Trophoblast cell (in vitro differentiated cells and primary cell): ENCODE measurements around the gene RTBDN.

ENCODE experiments used
- DNase-seq, 2 donors: peaks; one replicate each; pipeline ENCODE4 v3.0.0-alpha.2; 2016
- H2AFZ ChIP-seq: 2 replicates; pipeline ENCODE4 v1.6.1; 2013; ENCODE audit warnings: low read length, moderate library complexity, mild to moderate bottlenecking; ENCODE audit not compliant: insufficient read depth, poor library complexity
- H2AK5ac ChIP-seq: 2 replicates; pipeline ENCODE4 v1.6.1; 2013; ENCODE audit warnings: mild to moderate bottlenecking, low read length
- H2BK120ac ChIP-seq: 2 replicates; pipeline ENCODE4 v1.6.1; 2013; ENCODE audit warnings: low read length, mild to moderate bottlenecking, moderate library complexity; ENCODE audit not compliant: insufficient read depth, poor library complexity
- H2BK12ac ChIP-seq: 2 replicates; pipeline ENCODE4 v1.6.1; 2013; ENCODE audit warnings: mild to moderate bottlenecking, low read length, moderate library complexity
- H2BK5ac ChIP-seq: 2 replicates; pipeline ENCODE4 v1.6.1; 2013; ENCODE audit warnings: low read length, low read depth, moderate library complexity, mild to moderate bottlenecking; ENCODE audit not compliant: poor library complexity
- H3K14ac ChIP-seq: 2 replicates; pipeline ENCODE4 v1.6.1; 2013; ENCODE audit warnings: mild to moderate bottlenecking, low read length
- H3K18ac ChIP-seq: 2 replicates; pipeline ENCODE4 v1.6.1; 2013; ENCODE audit warnings: mild to moderate bottlenecking, low read length
- H3K23ac ChIP-seq: 2 replicates; pipeline ENCODE4 v1.6.1; 2013; ENCODE audit warnings: low read length
- H3K27ac ChIP-seq: 2 replicates; pipeline ENCODE4 v1.5.1; 2013; ENCODE audit warnings: low read depth, mild to moderate bottlenecking, inconsistent platforms, low read length, moderate library complexity
- H3K27me3 ChIP-seq: 2 replicates; pipeline ENCODE4 v1.6.1; 2013; ENCODE audit warnings: inconsistent platforms, mild to moderate bottlenecking, low read length, moderate library complexity; ENCODE audit not compliant: insufficient read depth
- H3K36me3 ChIP-seq, 2 experiments: 1 replicate in 1 of 2; 2 replicates in 1 of 2; pipeline ENCODE4 v1.6.1; 2013; ENCODE audit warnings: low read length in 2 of 2, mild to moderate bottlenecking in 2 of 2, moderate library complexity in 1 of 2; ENCODE audit not compliant: insufficient read depth in 2 of 2, control insufficient read depth in 1 of 2
- H3K4ac ChIP-seq: 2 replicates; pipeline ENCODE4 v1.6.1; 2013; ENCODE audit warnings: low read depth, mild to moderate bottlenecking, low read length, moderate library complexity
- H3K4me1 ChIP-seq, 2 experiments: 1 replicate in 1 of 2; 2 replicates in 1 of 2; pipeline ENCODE4 v1.6.1; 2013; ENCODE audit warnings: low read length in 2 of 2, mild to moderate bottlenecking in 2 of 2, moderate library complexity in 1 of 2; ENCODE audit not compliant: insufficient read depth in 2 of 2, control insufficient read depth in 1 of 2
- H3K4me2 ChIP-seq: 2 replicates; pipeline ENCODE4 v1.6.1; 2013; ENCODE audit warnings: inconsistent platforms, mild to moderate bottlenecking, low read length, moderate library complexity
- H3K4me3 ChIP-seq: 2 replicates; pipeline ENCODE4 v1.5.1; 2013; ENCODE audit warnings: mild to moderate bottlenecking, low read depth, low read length, inconsistent platforms
- H3K79me1 ChIP-seq: one replicate; pipeline ENCODE4 v1.6.1; 2013; ENCODE audit warnings: low read length
- H3K79me2 ChIP-seq: 2 replicates; pipeline ENCODE4 v1.6.1; 2013; ENCODE audit warnings: low read length, mild to moderate bottlenecking; ENCODE audit not compliant: control insufficient read depth, insufficient read depth, poor library complexity
- H3K9ac ChIP-seq: 2 replicates; pipeline ENCODE4 v1.6.1; 2013; ENCODE audit warnings: mild to moderate bottlenecking, low read length
- H3K9me3 ChIP-seq: 2 replicates; pipeline ENCODE4 v1.6.1; 2013; ENCODE audit warnings: low read depth, mild to moderate bottlenecking, control low read depth, inconsistent platforms, low read length; ENCODE audit not compliant: insufficient read depth
- H4K12ac ChIP-seq: 2 replicates; pipeline ENCODE4 v1.6.1; 2013; ENCODE audit warnings: low read depth, mild to moderate bottlenecking, low read length, moderate library complexity
- H4K8ac ChIP-seq: 2 replicates; pipeline ENCODE4 v1.6.1; 2013; ENCODE audit warnings: low read depth, mild to moderate bottlenecking, low read length, moderate library complexity
- H4K91ac ChIP-seq: one replicate; pipeline ENCODE4 v1.6.1; 2013; ENCODE audit warnings: low read depth, mild to moderate bottlenecking, low read length, moderate library complexity
- WGBS: extraction: QIAGEN DNeasy Blood & Tissue Kit; methylation state at CpG from one replicate; pipeline ENCODE4 v1.1.7; 2013; ENCODE audit warnings: missing lambda C conversion rate; ENCODE audit not compliant: insufficient read length, insufficient coverage; ENCODE audit errors: extremely low coverage; 5-methylcytosine and 5-hydroxymethylcytosine counted together

Gene RTBDN

DNA sequence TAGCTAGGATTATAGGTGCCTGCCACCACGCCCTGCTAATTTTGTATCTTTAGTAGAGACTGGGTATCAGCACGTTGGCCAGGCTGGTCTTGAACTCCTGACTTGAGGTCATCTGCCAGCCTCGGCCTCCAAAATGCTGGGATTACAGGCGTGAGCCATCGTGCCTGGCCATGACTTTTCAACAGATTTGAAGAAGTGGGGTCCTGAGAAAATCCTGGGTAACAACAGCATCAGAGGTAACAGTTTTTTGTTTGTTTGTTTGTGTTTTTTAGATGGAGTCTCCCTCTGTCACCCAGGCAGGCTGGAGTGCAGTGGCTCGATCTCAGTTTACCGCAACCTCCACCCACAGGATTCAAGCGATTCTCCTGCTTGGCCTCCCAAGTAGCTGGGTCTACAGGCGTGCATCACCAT is 39.4 kb downstream of the RTBDN start:
- H2AK5ac ChIP-seq = no peak overlapping the region
- no peak overlapping the region for H3K4ac ChIP-seq
- H2AFZ ChIP-seq = no peak overlapping the region
- H3K9me3 ChIP-seq = peaks cover 2% of the 10 kb centered on the region
- H3K27me3 ChIP-seq = no peaks in the 10 kb centered on the region
- no peak overlapping the region for H3K14ac ChIP-seq
- H3K4me1 ChIP-seq = peaks cover 12 to 14% of the 10 kb centered on the region in 2 experiments
- no peak overlapping the region for H3K23ac ChIP-seq
- no peak overlapping the region for H2BK120ac ChIP-seq
- peaks cover 24% of the 10 kb centered on the region for H3K79me2 ChIP-seq
- H3K27ac ChIP-seq = no peak overlapping the region
- H3K18ac ChIP-seq = no peak overlapping the region
- DNase-seq = peak in 1 of 2 donors; percentile 16
- H2BK5ac ChIP-seq = no peak overlapping the region
- H3K79me1 ChIP-seq = peaks cover 33% of the 10 kb centered on the region
- WGBS = no CpG with 5 or more reads among the region's 9 CpGs
- no peak overlapping the region for H4K12ac ChIP-seq
- no peak overlapping the region for H3K9ac ChIP-seq
- H3K36me3 ChIP-seq = peaks cover 12 to 15% of the 10 kb centered on the region in 2 experiments
- H3K4me2 ChIP-seq = no peak overlapping the region
- H4K8ac ChIP-seq = no peak overlapping the region
- H4K91ac ChIP-seq = no peak overlapping the region
- H2BK12ac ChIP-seq = no peak overlapping the region
- no peak overlapping the region for H3K4me3 ChIP-seq

DNA sequence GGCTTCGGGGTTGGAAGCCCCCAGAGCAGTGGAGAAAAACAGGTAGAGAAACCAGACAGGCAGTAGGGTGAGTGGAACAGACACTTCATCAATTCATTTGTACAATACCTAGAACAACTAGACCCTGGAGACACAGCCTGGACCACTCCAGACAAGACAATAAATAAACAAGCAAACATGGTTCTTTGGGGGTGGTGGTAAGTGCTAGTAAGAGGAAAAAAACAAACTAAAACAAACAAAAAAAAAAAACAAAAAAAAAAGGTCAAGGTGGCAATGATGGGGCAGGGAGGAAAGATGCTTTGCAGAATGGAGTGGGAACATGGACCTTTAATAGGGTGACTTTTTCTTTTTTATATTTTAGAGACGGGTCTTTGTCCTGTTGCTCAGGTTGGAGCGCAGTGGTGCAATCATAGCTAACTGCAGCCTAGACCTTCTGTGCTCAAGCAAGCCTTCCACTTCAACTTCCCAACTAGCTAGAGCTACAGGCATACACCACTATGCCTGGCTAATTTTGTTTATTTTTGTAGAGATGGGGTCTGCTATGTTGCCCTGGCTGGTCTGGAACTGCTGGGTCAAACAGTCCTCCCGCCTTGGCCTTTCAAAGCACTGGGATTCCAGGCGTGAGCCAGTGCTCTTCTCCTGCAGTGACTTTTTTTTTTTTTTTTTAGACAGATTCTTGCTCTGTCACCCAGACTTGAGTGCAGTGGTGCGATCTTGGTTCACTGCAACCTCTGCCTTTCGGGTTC is 40.0 kb downstream of the RTBDN start:
- Histone ChIP-seq H3K4ac (peak overlapping the region; percentile 61), H3K79me1 (peaks cover 38% of the 10 kb centered on the region), H3K9me3 (peaks cover 2% of the 10 kb centered on the region), H3K4me1 (peaks cover 13 to 14% of the 10 kb centered on the region in 2 experiments), H3K27ac (peak overlapping the region; percentile 71), H2AK5ac (no peak overlapping the region), H4K91ac (peak overlapping the region; percentile 71), H3K14ac (peak overlapping the region; percentile 67), H2BK12ac (no peak overlapping the region), H2AFZ (no peak overlapping the region), H3K9ac (peak overlapping the region; percentile 64), H3K4me2 (peak overlapping the region; percentile 96), H3K23ac (no peak overlapping the region), H4K8ac (peak overlapping the region; percentile 78), H4K12ac (peak overlapping the region; percentile 58), H3K27me3 (no peaks in the 10 kb centered on the region), H3K36me3 (peaks cover 6 to 8% of the 10 kb centered on the region in 2 experiments), H3K4me3 (peak overlapping the region; percentile 70), H3K18ac (peak overlapping the region; percentile 78), H2BK120ac (peak overlapping the region; percentile 35), H3K79me2 (peaks cover 24% of the 10 kb centered on the region), H2BK5ac (peak overlapping the region; percentile 76)
- DNase-seq = peak in 1 of 2 donors; percentile 58
- WGBS = no CpG with 5 or more reads among the region's 7 CpGs

DNA sequence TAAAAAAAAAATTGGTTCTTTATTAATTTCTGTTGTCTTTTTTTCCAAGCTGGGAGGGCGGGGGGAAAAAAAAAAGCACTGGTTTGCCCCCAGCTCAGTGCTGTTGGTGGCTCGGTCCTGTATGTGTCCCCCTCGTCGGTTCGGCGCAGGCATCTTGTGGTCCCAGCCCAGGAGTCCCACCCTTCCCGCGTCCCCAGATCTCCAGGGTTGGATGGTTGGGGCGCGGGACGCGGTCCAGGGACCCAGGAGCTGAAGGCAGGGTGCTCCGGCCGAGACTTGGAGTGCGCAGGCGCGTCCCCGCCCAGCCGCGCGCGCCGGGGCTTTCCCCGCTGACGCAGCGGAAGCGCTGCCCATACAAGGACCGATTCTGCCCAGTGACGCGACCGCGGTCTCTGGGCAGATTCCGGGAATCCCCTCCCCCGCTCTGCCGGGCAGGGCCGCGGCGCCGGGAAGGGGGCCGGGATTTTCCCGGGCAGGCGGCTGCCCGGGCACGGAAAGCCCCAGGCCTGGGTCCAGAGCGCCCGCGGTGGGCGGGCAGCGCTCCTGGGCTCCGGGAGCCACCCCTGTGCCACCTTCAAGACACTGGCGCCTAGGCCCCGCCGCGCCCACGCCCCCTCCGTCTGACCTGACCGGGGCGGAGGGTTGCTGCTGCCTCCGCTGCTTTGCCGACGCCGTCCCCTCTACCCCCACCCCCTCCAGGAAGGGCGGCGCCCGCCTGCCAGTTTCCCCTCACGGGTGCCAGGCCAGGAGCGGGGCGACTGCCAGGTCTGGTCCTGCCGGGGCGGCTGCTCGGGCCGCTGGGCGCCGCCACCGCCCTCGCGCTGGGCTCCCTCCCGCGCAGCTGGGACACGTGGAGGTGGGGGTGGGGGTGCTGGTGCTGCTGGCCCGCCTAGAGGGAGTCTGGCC is 40.8 kb downstream of the RTBDN start:
- H2BK5ac ChIP-seq = peak overlapping the region; percentile 79
- peak overlapping the region; percentile 71 for H4K91ac ChIP-seq
- no peaks in the 10 kb centered on the region for H3K27me3 ChIP-seq
- H3K4ac ChIP-seq = peak overlapping the region; percentile 88
- H3K4me2 ChIP-seq = peak overlapping the region; percentile 96
- WGBS = no CpG with 5 or more reads among the region's 81 CpGs
- peaks cover 2% of the 10 kb centered on the region for H3K9me3 ChIP-seq
- H4K12ac ChIP-seq = peak overlapping the region; percentile 58
- H3K36me3 ChIP-seq = peaks cover 0 to 6% of the 10 kb centered on the region in 2 experiments
- peak overlapping the region; percentile 44 for H2AK5ac ChIP-seq
- H3K18ac ChIP-seq = peak overlapping the region; percentile 88
- peak overlapping the region; percentile 67 for H3K14ac ChIP-seq
- peak overlapping the region; percentile 85 for H3K9ac ChIP-seq
- peak overlapping the region; percentile 83 for H3K4me3 ChIP-seq
- H3K79me1 ChIP-seq = peaks cover 47% of the 10 kb centered on the region
- H3K23ac ChIP-seq = no peak overlapping the region
- peak; percentile 94 to 98 for DNase-seq
- peak overlapping the region; percentile 78 for H4K8ac ChIP-seq
- H3K79me2 ChIP-seq = peaks cover 24% of the 10 kb centered on the region
- peak overlapping the region; percentile 50 for H2BK120ac ChIP-seq
- H2BK12ac ChIP-seq = peak overlapping the region; percentile 20
- peak overlapping the region; percentile 56 for H2AFZ ChIP-seq
- peaks cover 21 to 22% of the 10 kb centered on the region in 2 experiments for H3K4me1 ChIP-seq
- peak overlapping the region; percentile 75 for H3K27ac ChIP-seq

DNA sequence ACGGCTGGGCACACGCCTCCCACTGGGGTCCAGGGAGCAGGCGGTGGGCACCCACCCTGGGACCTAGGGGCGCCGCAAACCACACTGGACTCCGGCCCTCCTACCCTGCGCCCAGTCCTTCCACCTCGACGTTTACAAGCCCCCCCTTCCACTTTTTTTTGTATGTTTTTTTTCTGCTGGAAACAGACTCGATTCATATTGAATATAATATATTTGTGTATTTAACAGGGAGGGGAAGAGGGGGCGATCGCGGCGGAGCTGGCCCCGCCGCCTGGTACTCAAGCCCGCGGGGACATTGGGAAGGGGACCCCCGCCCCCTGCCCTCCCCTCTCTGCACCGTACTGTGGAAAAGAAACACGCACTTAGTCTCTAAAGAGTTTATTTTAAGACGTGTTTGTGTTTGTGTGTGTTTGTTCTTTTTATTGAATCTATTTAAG is 41.5 kb downstream of the RTBDN start:
- Histone ChIP-seq H3K4me3 (peak overlapping the region; percentile 97), H3K4me2 (peak overlapping the region; percentile 96), H3K27ac (peak overlapping the region; percentile 87), H4K8ac (peak overlapping the region; percentile 77), H2BK120ac (peak overlapping the region; percentile 28), H3K79me2 (peaks cover 26% of the 10 kb centered on the region), H3K9me3 (peaks cover 2% of the 10 kb centered on the region), H3K23ac (no peak overlapping the region), H3K27me3 (no peaks in the 10 kb centered on the region), H3K18ac (peak overlapping the region; percentile 62), H3K36me3 (peaks cover 0 to 6% of the 10 kb centered on the region in 2 experiments), H2AFZ (peak overlapping the region; percentile 15), H3K79me1 (peaks cover 52% of the 10 kb centered on the region), H4K12ac (peak overlapping the region; percentile 3), H3K4ac (peak overlapping the region; percentile 89), H2BK12ac (no peak overlapping the region), H3K4me1 (peaks cover 25 to 26% of the 10 kb centered on the region in 2 experiments), H3K14ac (peak overlapping the region; percentile 82), H3K9ac (peak overlapping the region; percentile 88), H2AK5ac (peak overlapping the region; percentile 14), H2BK5ac (peak overlapping the region; percentile 83), H4K91ac (peak overlapping the region; percentile 49)
- no CpG with 5 or more reads among the region's 22 CpGs for WGBS
- DNase-seq = no peak
